SK-N-SH treated with all-trans-retinoic acid at 6 μM for 48 hours (cell line): ENCODE results near the gene PRKAG3.

Experiments
- ESRRG ChIP-seq: fragments of 250-450 bp; sonication (Bioruptor Pico); IDR thresholded peaks from 2 replicates; pipeline ENCODE4 v1.6.1; 2021; ENCODE audit warnings: mild to moderate bottlenecking
- GLIS3 ChIP-seq: fragments of 250-450 bp; sonication (Bioruptor Pico); IDR thresholded peaks from 2 replicates; pipeline ENCODE4 v1.5.0; 2020; ENCODE audit warnings: mild to moderate bottlenecking, moderate library complexity
- OSR1 ChIP-seq: fragments of 250-450 bp; sonication (Bioruptor Pico); IDR thresholded peaks from 2 replicates; pipeline ENCODE4 v1.8.0; 2022; ENCODE audit warnings: moderate library complexity, mild to moderate bottlenecking, inconsistent platforms
- PPARA ChIP-seq: fragments of 250-450 bp; sonication (Bioruptor Pico); IDR thresholded peaks from 2 replicates; pipeline ENCODE4 v1.5.0; 2020; ENCODE audit warnings: mild to moderate bottlenecking, borderline replicate concordance
- RARB ChIP-seq: fragments of 250-450 bp; sonication (Bioruptor Pico); IDR thresholded peaks from 2 replicates; pipeline ENCODE4 v1.8.0; 2021; ENCODE audit warnings: mild to moderate bottlenecking, moderate library complexity
- TCF4 ChIP-seq: fragments of 250-450 bp; sonication (Bioruptor Pico); IDR thresholded peaks from 2 replicates; pipeline ENCODE4 v1.8.0; 2021; ENCODE audit warnings: mild to moderate bottlenecking, moderate library complexity, borderline replicate concordance
- ZFP30 ChIP-seq: fragments of 450-650 bp; formaldehyde crosslinking; IDR thresholded peaks from 2 replicates; pipeline ENCODE4 v1.5.0; 2022; ENCODE audit warnings: mild to moderate bottlenecking, moderate library complexity
- ZNF565 ChIP-seq: fragments of 450-650 bp; formaldehyde crosslinking; conservative IDR thresholded peaks from 2 replicates; pipeline ENCODE4 v1.5.0; 2020; ENCODE audit warnings: low read depth, mild to moderate bottlenecking, moderate library complexity
- ZNF70 ChIP-seq: fragments of 450-650 bp; formaldehyde crosslinking; IDR thresholded peaks from 2 replicates; pipeline ENCODE4 v1.5.0; 2020; ENCODE audit warnings: mild to moderate bottlenecking, moderate library complexity
- ZNF8 ChIP-seq: fragments of 450-650 bp; formaldehyde crosslinking; IDR thresholded peaks from 2 replicates; pipeline ENCODE4 v1.5.0; 2020; ENCODE audit warnings: mild to moderate bottlenecking, moderate library complexity
- TF ChIP-seq, protein P1 (sequence below): fragments of 250-450 bp; sonication (Bioruptor Pico); IDR thresholded peaks from 2 replicates; pipeline ENCODE4 v1.5.1; 2020; ENCODE audit warnings: low read depth, mild to moderate bottlenecking, moderate library complexity
- TF ChIP-seq, protein P2 (sequence below): fragments of 250-450 bp; sonication (Bioruptor Pico); IDR thresholded peaks from 2 replicates; pipeline ENCODE4 v1.8.0; 2021; ENCODE audit warnings: low read depth, mild to moderate bottlenecking, moderate library complexity, borderline replicate concordance

DNA sequence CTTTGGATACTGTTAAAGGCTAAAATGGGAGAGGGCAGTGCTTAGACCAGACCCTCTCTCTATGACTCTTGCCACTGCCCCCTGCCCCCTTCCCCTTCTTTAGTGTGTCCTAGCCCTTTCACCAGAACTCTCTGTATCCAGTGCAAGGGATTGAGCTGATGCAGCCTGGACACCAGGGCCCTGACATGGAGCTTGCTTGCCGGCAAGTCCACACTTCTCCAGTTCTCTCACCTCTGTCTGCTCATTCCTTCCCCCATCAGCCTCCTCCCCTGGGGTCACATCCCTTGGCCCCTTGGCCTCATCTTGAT lies 26.5 kb upstream of the PRKAG3 start:
- TF ChIP-seq PPARA (CRISPR knock-in tag), result no peak
- TF ChIP-seq GLIS3 (CRISPR knock-in tag), result no peak
- TF ChIP-seq, protein P1, sequence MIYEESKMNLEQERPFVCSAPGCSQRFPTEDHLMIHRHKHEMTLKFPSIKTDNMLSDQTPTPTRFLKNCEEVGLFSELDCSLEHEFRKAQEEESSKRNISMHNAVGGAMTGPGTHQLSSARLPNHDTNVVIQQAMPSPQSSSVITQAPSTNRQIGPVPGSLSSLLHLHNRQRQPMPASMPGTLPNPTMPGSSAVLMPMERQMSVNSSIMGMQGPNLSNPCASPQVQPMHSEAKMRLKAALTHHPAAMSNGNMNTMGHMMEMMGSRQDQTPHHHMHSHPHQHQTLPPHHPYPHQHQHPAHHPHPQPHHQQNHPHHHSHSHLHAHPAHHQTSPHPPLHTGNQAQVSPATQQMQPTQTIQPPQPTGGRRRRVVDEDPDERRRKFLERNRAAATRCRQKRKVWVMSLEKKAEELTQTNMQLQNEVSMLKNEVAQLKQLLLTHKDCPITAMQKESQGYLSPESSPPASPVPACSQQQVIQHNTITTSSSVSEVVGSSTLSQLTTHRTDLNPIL (CRISPR knock-in tag), result no peak
- no peak for TF ChIP-seq ZNF565 (CRISPR knock-in tag)
- TF ChIP-seq ESRRG, result no peak
- TF ChIP-seq ZNF8 (CRISPR knock-in tag), result no peak
- TF ChIP-seq, protein P2, sequence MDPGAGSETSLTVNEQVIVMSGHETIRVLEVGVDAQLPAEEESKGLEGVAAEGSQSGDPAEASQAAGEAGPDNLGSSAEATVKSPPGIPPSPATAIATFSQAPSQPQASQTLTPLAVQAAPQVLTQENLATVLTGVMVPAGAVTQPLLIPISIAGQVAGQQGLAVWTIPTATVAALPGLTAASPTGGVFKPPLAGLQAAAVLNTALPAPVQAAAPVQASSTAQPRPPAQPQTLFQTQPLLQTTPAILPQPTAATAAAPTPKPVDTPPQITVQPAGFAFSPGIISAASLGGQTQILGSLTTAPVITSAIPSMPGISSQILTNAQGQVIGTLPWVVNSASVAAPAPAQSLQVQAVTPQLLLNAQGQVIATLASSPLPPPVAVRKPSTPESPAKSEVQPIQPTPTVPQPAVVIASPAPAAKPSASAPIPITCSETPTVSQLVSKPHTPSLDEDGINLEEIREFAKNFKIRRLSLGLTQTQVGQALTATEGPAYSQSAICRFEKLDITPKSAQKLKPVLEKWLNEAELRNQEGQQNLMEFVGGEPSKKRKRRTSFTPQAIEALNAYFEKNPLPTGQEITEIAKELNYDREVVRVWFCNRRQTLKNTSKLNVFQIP (CRISPR knock-in tag), result no peak
- TF ChIP-seq ZNF70 (CRISPR knock-in tag), result no peak
- TF ChIP-seq RARB, result no peak
- TF ChIP-seq ZFP30 (CRISPR knock-in tag), result no peak
- TF ChIP-seq OSR1 (CRISPR knock-in tag), result no peak
- TF ChIP-seq TCF4, result no peak
